Common myeloid progenitor, CD34-positive (primary cell): ENCODE data around the gene RAMP1.
"Not testable (repeated sequence)": the region's sequence is repeated elsewhere in the genome, so short reads cannot be mapped to it uniquely, and the experiment has no call there.

Experiments used
- CTCF ChIA-PET: fragments of 350-600 bp; sonication (Branson Sonifier 250); formaldehyde crosslinking; loops from one replicate; lab custom pipeline; 2021; ENCODE audit warnings: antibody characterized with exemption; lab: Charles Lee
- POLR2A ChIA-PET: fragments of 350-600 bp; sonication (Branson Sonifier 250); formaldehyde crosslinking; loops from one replicate; lab custom pipeline; 2021; ENCODE audit warnings: antibody characterized with exemption; lab: Charles Lee
- DNase-seq, 3 donors: peaks; one replicate each; pipeline versions ENCODE4 v3.0.0 to v3.0.0-alpha.2; 2013
- H3K27ac ChIP-seq, 2 experiments: 1 replicate in 1 of 2; 2 replicates in 1 of 2; pipeline ENCODE4 v1.7.0; 2013; ENCODE audit warnings: inconsistent platforms in 2 of 2, low read length in 2 of 2, mild to moderate bottlenecking in 2 of 2, low read depth in 1 of 2, moderate library complexity in 1 of 2; ENCODE audit not compliant: severe bottlenecking in 2 of 2, insufficient read depth in 1 of 2, poor library complexity in 1 of 2
- H3K27me3 ChIP-seq, 5 experiments: replicated peaks in 2 of 5; 1 replicate in 3 of 5; 2 replicates in 2 of 5; pipeline versions ENCODE4 v1.6.1 to v1.7.0; 2013; ENCODE audit warnings: low read length in 4 of 5, mild to moderate bottlenecking in 2 of 5, moderate library complexity in 2 of 5, inconsistent platforms in 1 of 5; ENCODE audit not compliant: insufficient read depth in 5 of 5, control insufficient read depth in 4 of 5
- H3K36me3 ChIP-seq, 4 experiments: 1 replicate in 2 of 4; 2 replicates in 2 of 4; pipeline versions ENCODE4 v1.6.1 to v1.7.0; 2013; ENCODE audit warnings: low read length in 3 of 4, control low read depth in 1 of 4, mild to moderate bottlenecking in 1 of 4; ENCODE audit not compliant: control insufficient read depth in 4 of 4, insufficient read depth in 4 of 4
- H3K4me1 ChIP-seq, 4 experiments: 1 replicate in 3 of 4; 2 replicates in 1 of 4; pipeline versions ENCODE4 v1.6.1 to v1.7.1; 2013; ENCODE audit warnings: low read length in 3 of 4, mild to moderate bottlenecking in 3 of 4, control low read depth in 1 of 4, inconsistent platforms in 1 of 4, moderate library complexity in 1 of 4; ENCODE audit not compliant: control insufficient read depth in 4 of 4, insufficient read depth in 4 of 4; ENCODE audit errors: control extremely low read depth in 1 of 4
- H3K4me3 ChIP-seq, 7 experiments: 1 replicate in 4 of 7; 2 replicates in 3 of 7; pipeline versions ENCODE4 v1.5.1 to v1.7.0; 2013; ENCODE audit warnings: mild to moderate bottlenecking in 7 of 7, low read length in 6 of 7, moderate library complexity in 6 of 7, inconsistent platforms in 2 of 7, low read depth in 2 of 7, control low read depth in 1 of 7; ENCODE audit not compliant: insufficient read depth in 4 of 7, control insufficient read depth in 1 of 7; ENCODE audit errors: extremely low read depth in 1 of 7
- H3K9me3 ChIP-seq, 5 experiments: 1 replicate in 4 of 5; 2 replicates in 1 of 5; pipeline versions ENCODE4 v1.6.1 to v1.7.1; 2013; ENCODE audit warnings: low read length in 4 of 5, mild to moderate bottlenecking in 2 of 5, inconsistent platforms in 1 of 5, low read depth in 1 of 5, moderate library complexity in 1 of 5; ENCODE audit not compliant: control insufficient read depth in 4 of 5, insufficient read depth in 2 of 5; ENCODE audit errors: control extremely low read depth in 1 of 5
- WGBS: methylation state at CpG from one replicate; pipeline ENCODE4 v1.1.5; 2013; ENCODE audit not compliant: insufficient coverage; 5-methylcytosine and 5-hydroxymethylcytosine counted together

The RAMP1 gene

DNA sequence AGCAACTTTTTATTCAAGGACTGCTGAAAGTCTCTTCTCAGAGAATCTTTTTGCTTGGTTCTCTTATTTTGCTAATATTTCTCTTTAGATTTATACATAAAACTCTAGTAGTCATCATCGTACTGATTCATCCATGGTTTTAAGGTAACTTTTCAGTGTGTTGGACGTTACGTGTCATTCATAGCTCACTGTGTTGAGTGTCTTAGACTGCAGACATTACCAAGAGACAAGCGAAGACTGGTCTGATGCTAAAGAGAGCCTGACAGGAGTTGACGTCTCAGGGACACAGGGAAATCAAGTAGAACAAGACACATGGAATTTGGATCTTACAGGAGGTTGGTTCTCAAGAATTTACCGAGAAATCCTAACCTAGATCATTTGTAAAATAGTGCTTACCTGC is 35.3 kb upstream of the RAMP1 start:
- DNase-seq, result no peak
- Histone ChIP-seq H3K36me3 (no peaks in the 10 kb centered on the region), H3K4me3 (no peak overlapping the region), H3K9me3 (no peaks in the 10 kb centered on the region), H3K27ac (no peak overlapping the region), H3K27me3 (no peaks in the 10 kb centered on the region), H3K4me1 (peaks cover 0 to 6% (median 2%) of the 10 kb centered on the region in 4 experiments)
- WGBS, result 95% methylated on average over 4 of the region's 6 CpGs
- CTCF ChIA-PET, result no interaction called here
- POLR2A ChIA-PET, result no interaction called here

DNA sequence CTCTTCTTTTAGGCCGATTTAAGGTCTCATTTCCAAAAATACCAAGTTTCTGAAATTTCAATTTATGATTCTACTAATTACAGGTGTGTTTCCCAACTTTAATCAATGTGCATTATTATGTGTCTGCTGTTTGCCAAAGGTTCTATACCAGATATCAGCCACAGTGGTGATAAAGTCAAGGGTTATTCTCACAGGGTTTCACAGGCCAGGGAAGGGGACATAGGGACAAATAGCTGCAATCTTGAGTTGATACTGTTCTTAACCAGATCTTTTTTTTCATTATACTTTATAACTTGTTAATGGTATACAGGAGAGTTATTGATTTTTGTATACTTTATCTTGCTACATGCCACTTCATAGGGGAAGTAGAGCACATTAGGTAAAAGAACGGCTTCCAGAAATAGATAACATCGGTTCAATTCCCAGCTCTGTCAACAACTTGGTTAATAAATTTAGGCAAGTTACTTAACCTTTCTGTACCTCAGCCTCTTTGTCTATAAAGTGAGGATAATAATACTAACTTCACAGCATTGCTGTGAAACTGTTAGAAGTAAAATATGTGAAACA is 31.9 kb upstream of the RAMP1 start:
- DNase-seq, result no peak
- Histone ChIP-seq H3K9me3 (no peaks in the 10 kb centered on the region), H3K36me3 (no peaks in the 10 kb centered on the region), H3K27me3 (no peaks in the 10 kb centered on the region), H3K4me1 (peaks cover 0 to 11% (median 7%) of the 10 kb centered on the region in 4 experiments), H3K4me3 (no peak overlapping the region), H3K27ac (no peak overlapping the region)
- ChIA-PET CTCF (interaction anchor here (1.0 to 1.1 kb wide), 2 partner anchors 9 to 15 kb away, joined by 3 to 4 read pairs; no protein-coding TSS in a partner anchor), POLR2A (no interaction called here)
- WGBS, result no CpG with 5 or more reads among the region's 3 CpGs

DNA sequence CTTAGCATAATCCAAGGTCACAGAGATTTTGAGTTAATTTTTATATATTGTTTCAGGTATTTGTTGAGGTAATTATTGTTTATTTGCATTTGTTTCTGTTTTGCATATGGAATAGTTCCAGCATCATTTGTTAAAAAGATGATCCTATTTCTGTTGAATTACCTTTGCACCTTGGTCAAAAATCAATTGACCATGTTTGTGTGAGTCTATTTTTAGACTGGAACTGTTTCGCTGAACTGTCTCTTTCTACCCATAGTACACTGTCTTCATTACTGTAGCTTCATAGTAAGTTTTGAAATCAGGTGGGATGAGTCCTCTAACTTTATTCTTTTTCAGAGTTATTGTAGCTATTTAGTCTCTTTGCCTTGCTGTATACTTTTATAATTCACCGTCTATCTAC is 28.9 kb upstream of the RAMP1 start:
- no peaks in the 10 kb centered on the region for H3K36me3 ChIP-seq

DNA sequence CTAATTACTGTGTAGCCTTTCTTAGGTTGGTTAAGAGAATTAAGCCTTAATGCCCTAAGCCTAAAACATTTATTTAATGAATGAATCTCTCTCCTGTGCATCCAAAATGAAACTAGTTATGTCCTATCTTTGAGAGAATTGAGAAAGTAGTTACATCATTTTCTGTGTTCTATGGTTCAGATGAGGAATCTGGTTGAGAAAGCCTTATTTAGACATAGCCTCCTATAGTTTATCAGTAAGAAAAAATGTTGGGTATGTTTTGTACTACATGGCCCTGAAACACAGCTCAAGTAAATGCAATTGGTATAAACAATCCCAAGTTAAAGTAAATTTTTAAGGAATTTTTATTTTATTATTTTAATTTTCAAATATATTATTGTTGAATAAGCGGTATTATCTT is 25.9 kb upstream of the RAMP1 start:
- no CpG with 5 or more reads among the region's 1 CpG for WGBS
- ChIA-PET POLR2A (interaction anchor here (0.8 kb wide), 1 partner anchor 128 kb away, joined by 3 read pairs; no protein-coding TSS in a partner anchor), CTCF (no interaction called here)
- Histone ChIP-seq H3K36me3 (no peaks in the 10 kb centered on the region), H3K9me3 (peaks cover 0 to 2% (median 0%) of the 10 kb centered on the region in 5 experiments), H3K4me1 (peaks cover 0 to 11% (median 7%) of the 10 kb centered on the region in 4 experiments), H3K27ac (no peak overlapping the region), H3K4me3 (no peak overlapping the region), H3K27me3 (no peaks in the 10 kb centered on the region)
- no peak for DNase-seq

More for the DNA sequence above, 28.9 kb upstream of the RAMP1 start:
- Histone ChIP-seq H3K9me3 (no peaks in the 10 kb centered on the region), H3K27me3 (no peaks in the 10 kb centered on the region), H3K27ac (no peak overlapping the region), H3K4me3 (no peak overlapping the region), H3K4me1 (peaks cover 0 to 11% (median 7%) of the 10 kb centered on the region in 4 experiments)
- WGBS, result no CpG with 5 or more reads among the region's 2 CpGs
- ChIA-PET CTCF (no interaction called here), POLR2A (no interaction called here)
- no peak for DNase-seq

DNA sequence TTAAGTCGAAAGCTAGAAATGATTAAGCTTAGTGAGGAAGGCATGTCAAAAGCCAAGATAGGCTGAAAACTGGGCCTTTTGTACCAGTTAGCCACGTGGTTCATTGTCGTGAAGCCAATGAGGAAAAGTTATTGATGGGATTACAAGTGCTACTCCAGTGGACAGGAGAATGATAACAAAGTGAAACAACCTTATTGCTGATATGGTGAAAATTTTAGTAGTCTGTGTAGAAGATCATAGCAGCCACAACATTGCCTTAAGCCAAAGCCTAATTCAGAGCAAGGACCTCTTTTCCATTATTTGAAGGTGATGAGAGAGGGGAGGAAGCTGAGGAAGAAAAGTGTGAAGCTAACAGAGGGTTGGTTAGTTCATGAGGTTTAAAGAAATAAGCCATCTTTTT is 24.1 kb upstream of the RAMP1 start:
- ChIA-PET POLR2A (no interaction called here), CTCF (no interaction called here)

DNA sequence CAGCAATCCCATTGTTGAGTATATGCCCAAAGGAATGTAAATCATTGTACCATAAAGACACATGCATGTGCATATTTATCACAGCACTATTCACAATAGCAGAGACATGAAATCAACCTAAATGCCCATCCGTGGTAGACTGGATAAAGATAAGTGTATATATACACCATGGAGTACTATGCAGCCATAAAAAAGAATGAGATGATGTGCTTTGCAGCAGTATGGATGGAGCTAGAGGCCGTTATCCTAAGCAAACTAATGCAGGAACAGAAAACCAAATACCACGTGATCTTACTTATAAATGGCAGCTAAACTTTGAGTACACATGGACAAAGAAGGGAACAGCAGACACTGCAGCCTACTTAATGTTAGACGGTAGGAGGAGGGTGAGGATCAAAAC is 18.4 kb upstream of the RAMP1 start:
- Histone ChIP-seq H3K4me1 (no peaks in the 10 kb centered on the region), H3K9me3 (peaks cover 0 to 2% (median 0%) of the 10 kb centered on the region in 5 experiments), H3K27me3 (no peaks in the 10 kb centered on the region), H3K4me3 (no peak overlapping the region), H3K36me3 (no peaks in the 10 kb centered on the region), H3K27ac (no peak overlapping the region)
- DNase-seq, result no peak
- WGBS, result 94% methylated on average over 2 of the region's 4 CpGs
- POLR2A ChIA-PET, result no interaction called here
- CTCF ChIA-PET, result no interaction called here

More for the DNA sequence above, 24.1 kb upstream of the RAMP1 start:
- H3K9me3 ChIP-seq, result peaks cover 0 to 2% (median 0%) of the 10 kb centered on the region in 5 experiments
- no peak overlapping the region for H3K4me3 ChIP-seq
- DNase-seq, result no peak
- H3K36me3 ChIP-seq, result no peaks in the 10 kb centered on the region
- 100% methylated on average over 3 of the region's 3 CpGs for WGBS
- H3K4me1 ChIP-seq, result peaks cover 0 to 11% (median 7%) of the 10 kb centered on the region in 4 experiments
- no peaks in the 10 kb centered on the region for H3K27me3 ChIP-seq
- no peak overlapping the region for H3K27ac ChIP-seq

DNA sequence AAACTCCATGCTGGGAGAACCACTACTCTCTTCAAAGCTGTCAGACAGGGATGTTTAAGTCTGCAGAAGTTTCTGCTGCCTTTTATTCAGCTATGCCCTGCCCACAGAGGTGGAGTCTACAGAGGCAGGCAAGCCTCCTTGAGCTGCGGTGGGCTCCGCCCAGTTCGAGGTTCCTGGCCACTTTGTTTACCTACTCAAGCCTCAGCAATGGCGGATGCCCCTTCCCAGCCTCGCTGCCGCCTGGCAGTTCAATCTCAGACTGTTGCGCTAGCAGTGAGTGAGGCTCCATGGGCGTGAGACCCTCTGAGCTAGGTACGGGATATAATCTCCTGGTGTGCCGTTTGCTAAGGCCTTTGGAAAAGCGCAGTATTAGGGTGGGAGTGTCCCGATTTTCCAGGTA is 10.5 kb upstream of the RAMP1 start:
- H3K36me3 ChIP-seq, H3K9me3 ChIP-seq, H3K27me3 ChIP-seq, H3K4me1 ChIP-seq, CTCF ChIA-PET, H3K27ac ChIP-seq, H3K4me3 ChIP-seq, DNase-seq, POLR2A ChIA-PET: not testable (repeated sequence)
- WGBS, result 100% methylated on average over 12 of the region's 12 CpGs
